Hepatic stellate cell (primary cell): ENCODE data around the gene C22orf31.

ENCODE experiments used
- DNase-seq: peaks from one replicate; pipeline ENCODE4 v3.0.0; 2011; ENCODE audit warnings: low spot score

Gene C22orf31

GRCh38 chr22:29081517-29082236, 20.0 kb upstream of the C22orf31 start:
- DNase-seq, result no peak

- no peak for DNase-seq
Observed at GRCh38 chr22:29080106-29080975, 18.7 kb upstream of the C22orf31 start.

- DNase-seq, result no peak
Observed at GRCh38 chr22:29079218-29079901, 17.7 kb upstream of the C22orf31 start.

GRCh38 chr22:29078869-29079207, 17.2 kb upstream of the C22orf31 start:
- DNase-seq, result no peak

GRCh38 chr22:29078036-29078868, 16.6 kb upstream of the C22orf31 start:
- DNase-seq, result no peak

- no peak for DNase-seq
Observed at GRCh38 chr22:29074276-29074772, 12.7 kb upstream of the C22orf31 start.

GRCh38 chr22:29073618-29074275, 12.1 kb upstream of the C22orf31 start:
- DNase-seq, result no peak

GRCh38 chr22:29072979-29073617, 11.5 kb upstream of the C22orf31 start, which contains the start of gene KREMEN1:
TSS of gene KREMEN1 (plus strand) at chr22:29073035. CDS start at chr22:29073131, 96 bp downstream.
- DNase-seq, result no peak

- DNase-seq, result peak; percentile 82
Observed at GRCh38 chr22:29072193-29072978, 10.8 kb upstream of the C22orf31 start.

- DNase-seq, result no peak
Observed at GRCh38 chr22:29071261-29072045, 9.8 kb upstream of the C22orf31 start.

GRCh38 chr22:29070490-29070889, 8.9 kb upstream of the C22orf31 start:
- DNase-seq, result no peak

GRCh38 chr22:29069463-29069862, 7.8 kb upstream of the C22orf31 start:
- DNase-seq, result no peak

GRCh38 chr22:29065468-29066190, 4.0 kb upstream of the C22orf31 start:
- no peak for DNase-seq

- no peak for DNase-seq
Observed at GRCh38 chr22:29062286-29062821, 723 bp upstream of the C22orf31 start.

GRCh38 chr22:29060931-29061330, 700 bp downstream of the C22orf31 start:
- no peak for DNase-seq

GRCh38 chr22:29060251-29060869, 1.3 kb downstream of the C22orf31 start:
- no peak for DNase-seq

- no peak for DNase-seq
Observed at GRCh38 chr22:29056472-29056871, 5.2 kb downstream of the C22orf31 start.
